CD4-positive, CD25-positive, alpha-beta regulatory T cell (primary cell): ENCODE results near the gene POSTN. TPM values are rescaled to one million over a fixed set of nuclear protein-coding genes. Genes with fewer than 3 reads are reported as not detected.

Source experiments
- ATAC-seq, 2 donors: fragments of 150-1000 bp; cut with Tn5 transposase; one replicate each; pipeline ENCODE4 v1.10.0; 2021; ENCODE audit warnings: low read depth in 2 of 2, moderate number of reproducible peaks in 2 of 2, moderate library complexity in 1 of 2
- DNase-seq, 3 donors: peaks; one replicate each; pipeline versions ENCODE4 v3.0.0 to v3.0.0-alpha.2; 2012 to 2022; ENCODE audit warnings: mixed read lengths in 1 of 3
- H3K27ac ChIP-seq: one replicate; pipeline ENCODE4 v1.7.0; 2013; ENCODE audit warnings: mild to moderate bottlenecking, low read length; ENCODE audit not compliant: insufficient read depth, poor library complexity, severe bottlenecking
- H3K27me3 ChIP-seq: one replicate; pipeline ENCODE4 v1.7.0; 2013; ENCODE audit warnings: low read length; ENCODE audit not compliant: control insufficient read depth, insufficient read depth
- H3K36me3 ChIP-seq: one replicate; pipeline ENCODE4 v1.7.0; 2013; ENCODE audit warnings: mild to moderate bottlenecking, low read length, moderate library complexity; ENCODE audit not compliant: control insufficient read depth, insufficient read depth
- H3K4me1 ChIP-seq: 2 replicates; pipeline ENCODE4 v1.7.0; 2013; ENCODE audit warnings: mild to moderate bottlenecking, low read length; ENCODE audit not compliant: insufficient read depth, control insufficient read depth, poor library complexity, severe bottlenecking
- H3K4me3 ChIP-seq: one replicate; pipeline ENCODE4 v1.7.0; 2013; ENCODE audit warnings: low read depth, mild to moderate bottlenecking, low read length, moderate library complexity
- H3K9me3 ChIP-seq, 2 experiments: 1 replicate in 1 of 2; 2 replicates in 1 of 2; pipeline ENCODE4 v1.7.0; 2013; ENCODE audit warnings: low read length in 2 of 2, mild to moderate bottlenecking in 1 of 2, moderate library complexity in 1 of 2; ENCODE audit not compliant: control insufficient read depth in 2 of 2
- H3K27ac Mint-ChIP-seq, 3 donors: one replicate each; pipeline ENCODE4 v1.8.0; 2020 to 2022; ENCODE audit warnings: mild to moderate bottlenecking in 3 of 3, mixed read lengths in 3 of 3, moderate library complexity in 2 of 3
- H3K27me3 Mint-ChIP-seq: one replicate; pipeline ENCODE4 v1.8.0; 2022; ENCODE audit warnings: mild to moderate bottlenecking, mixed read lengths
- H3K36me3 Mint-ChIP-seq: one replicate; pipeline ENCODE4 v1.8.0; 2020; ENCODE audit warnings: mixed read lengths
- H3K4me1 Mint-ChIP-seq, 4 donors: one replicate each; pipeline ENCODE4 v1.8.0; 2020 to 2022; ENCODE audit warnings: mixed read lengths in 4 of 4, mild to moderate bottlenecking in 1 of 4
- H3K4me3 Mint-ChIP-seq, 4 donors: one replicate each; pipeline ENCODE4 v1.8.0; 2020 to 2022; ENCODE audit warnings: mild to moderate bottlenecking in 4 of 4, mixed read lengths in 4 of 4, moderate library complexity in 3 of 4
- H3K9me3 Mint-ChIP-seq, 7 donors: one replicate each; pipeline ENCODE4 v1.8.0; 2020 to 2022; ENCODE audit warnings: mixed read lengths in 7 of 7, mild to moderate bottlenecking in 3 of 7, moderate library complexity in 2 of 7
- polyA plus RNA-seq, 4 donors: library from polyadenylated mRNA; unstranded; fragments of 300-500 nt; fragmentation: Illumina TruSeq; gene quantifications; one replicate each; pipeline ENCODE4 v1.2.3, GENCODE V29; 2021
- total RNA-seq: library from RNA; stranded (reverse); gene quantifications from one replicate; pipeline ENCODE4 v1.2.3, GENCODE V29; 2022

The POSTN gene
- total and polyA plus RNA-seq, 5 donors from 2014 or later, result not detected

DNA sequence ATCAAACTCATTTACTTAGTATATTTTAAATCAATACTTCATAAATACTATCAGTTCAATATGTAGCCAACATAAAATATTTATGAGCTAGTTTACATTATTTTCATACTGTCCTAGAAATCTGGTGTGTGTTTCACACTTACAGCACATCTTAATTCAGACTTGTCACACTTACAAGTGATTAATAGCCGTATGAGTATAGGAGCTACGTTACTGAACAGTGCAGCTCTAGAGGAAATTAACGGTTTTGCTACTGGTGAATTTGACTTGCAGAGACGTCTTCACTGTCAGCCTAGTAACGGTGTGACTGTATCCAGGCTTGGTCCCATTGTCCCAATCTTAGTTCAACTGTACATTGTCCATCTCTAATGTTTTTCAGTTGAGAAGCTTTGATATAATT, 33.7 kb upstream of the POSTN start:
- Mint-ChIP-seq H3K4me1 (no peaks in the 10 kb centered on the region), H3K9me3 (peaks cover 0 to 3% (median 1%) of the 10 kb centered on the region in 7 donors), H3K27me3 (no peaks in the 10 kb centered on the region), H3K4me3 (no peak overlapping the region), H3K27ac (no peak overlapping the region), H3K36me3 (no peaks in the 10 kb centered on the region)
- no peaks in the 10 kb centered on the region for H3K9me3 ChIP-seq
- H3K4me1 ChIP-seq, result no peaks in the 10 kb centered on the region
- H3K27ac ChIP-seq, result no peak overlapping the region
- no peaks in the 10 kb centered on the region for H3K27me3 ChIP-seq
- H3K4me3 ChIP-seq, result no peak overlapping the region
- H3K36me3 ChIP-seq, result no peaks in the 10 kb centered on the region
- ATAC-seq, result no peak
- DNase-seq, result no peak

- no peak for ATAC-seq
- H3K4me3 Mint-ChIP-seq, result no peak overlapping the region
- H3K9me3 ChIP-seq, result no peaks in the 10 kb centered on the region
Measured at GRCh38 chr13:37627428-37627827, 28.9 kb upstream of the POSTN start.

DNA sequence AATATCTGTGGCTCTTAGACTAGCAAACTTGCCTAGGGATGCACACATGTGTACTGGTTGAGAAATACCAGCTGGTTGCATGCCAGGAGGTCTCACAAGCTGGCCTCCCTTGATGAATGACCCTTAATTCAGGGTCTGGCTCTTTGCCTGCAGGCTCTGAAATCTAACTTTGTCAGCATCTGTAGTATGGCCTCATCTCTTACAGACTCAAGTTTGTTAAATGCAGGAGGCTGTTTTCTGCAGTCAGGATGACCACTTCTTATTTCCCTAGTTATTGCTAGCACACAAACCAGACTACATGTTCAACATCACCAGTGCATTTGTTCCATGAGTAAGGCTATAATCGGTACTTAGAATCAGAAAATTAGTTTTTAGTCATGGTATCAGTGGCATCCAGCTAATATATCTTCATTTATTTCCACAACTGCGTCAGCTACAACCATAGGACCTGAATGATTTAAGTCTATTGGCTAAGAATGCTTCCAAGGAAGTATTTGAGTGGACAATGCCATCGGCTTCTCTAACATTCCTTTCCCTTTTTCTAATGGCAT, 23.3 kb upstream of the POSTN start:
- Mint-ChIP-seq H3K36me3 (no peaks in the 10 kb centered on the region), H3K9me3 (peaks cover 0 to 12% (median 3%) of the 10 kb centered on the region in 7 donors), H3K4me3 (no peak overlapping the region), H3K4me1 (no peaks in the 10 kb centered on the region), H3K27me3 (no peaks in the 10 kb centered on the region), H3K27ac (no peak overlapping the region)
- H3K27ac ChIP-seq, result no peak overlapping the region
- H3K27me3 ChIP-seq, result no peaks in the 10 kb centered on the region
- H3K4me1 ChIP-seq, result no peaks in the 10 kb centered on the region
- no peaks in the 10 kb centered on the region for H3K9me3 ChIP-seq
- no peak overlapping the region for H3K4me3 ChIP-seq
- DNase-seq (no peak), ATAC-seq (no peak)
- H3K36me3 ChIP-seq, result no peaks in the 10 kb centered on the region

More at GRCh38 chr13:37627428-37627827, 28.9 kb upstream of the POSTN start:
- Histone ChIP-seq H3K4me3 (no peak overlapping the region), H3K27ac (no peak overlapping the region), H3K4me1 (no peaks in the 10 kb centered on the region), H3K27me3 (no peaks in the 10 kb centered on the region), H3K36me3 (no peaks in the 10 kb centered on the region)
- Mint-ChIP-seq H3K9me3 (peaks cover 0 to 3% (median 2%) of the 10 kb centered on the region in 7 donors), H3K27me3 (no peaks in the 10 kb centered on the region), H3K4me1 (no peaks in the 10 kb centered on the region), H3K27ac (no peak overlapping the region), H3K36me3 (no peaks in the 10 kb centered on the region)
- DNase-seq, result no peak

DNA sequence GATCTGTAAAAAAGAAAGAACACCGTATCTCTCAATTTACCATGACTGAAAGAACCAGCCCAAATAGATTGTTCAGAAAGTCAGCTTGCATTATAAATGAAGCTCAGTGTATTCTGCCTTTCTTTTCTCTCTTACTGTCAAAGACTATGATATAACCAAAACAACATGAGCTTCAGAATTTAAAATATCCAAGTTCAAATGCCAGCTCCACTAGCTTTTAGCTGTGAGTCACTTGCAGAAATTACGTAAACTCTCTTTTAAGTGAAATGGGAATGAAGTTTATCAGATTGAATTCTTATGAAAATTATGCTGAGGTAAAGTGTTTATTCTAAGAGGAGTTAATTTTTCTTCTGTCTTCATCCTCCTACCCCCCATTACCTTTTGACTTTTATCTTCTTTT, 20.0 kb upstream of the POSTN start:
- ATAC-seq (no peak), DNase-seq (no peak)
- peaks cover 2 to 8% (median 3%) of the 10 kb centered on the region in 7 donors for H3K9me3 Mint-ChIP-seq
- Histone ChIP-seq H3K4me1 (no peaks in the 10 kb centered on the region), H3K27ac (no peak overlapping the region), H3K9me3 (no peaks in the 10 kb centered on the region), H3K4me3 (no peak overlapping the region), H3K36me3 (no peaks in the 10 kb centered on the region), H3K27me3 (no peaks in the 10 kb centered on the region)
- no peak overlapping the region for H3K27ac Mint-ChIP-seq
- H3K4me3 Mint-ChIP-seq, result no peak overlapping the region
- no peaks in the 10 kb centered on the region for H3K4me1 Mint-ChIP-seq
- H3K36me3 Mint-ChIP-seq, result no peaks in the 10 kb centered on the region
- no peaks in the 10 kb centered on the region for H3K27me3 Mint-ChIP-seq

DNA sequence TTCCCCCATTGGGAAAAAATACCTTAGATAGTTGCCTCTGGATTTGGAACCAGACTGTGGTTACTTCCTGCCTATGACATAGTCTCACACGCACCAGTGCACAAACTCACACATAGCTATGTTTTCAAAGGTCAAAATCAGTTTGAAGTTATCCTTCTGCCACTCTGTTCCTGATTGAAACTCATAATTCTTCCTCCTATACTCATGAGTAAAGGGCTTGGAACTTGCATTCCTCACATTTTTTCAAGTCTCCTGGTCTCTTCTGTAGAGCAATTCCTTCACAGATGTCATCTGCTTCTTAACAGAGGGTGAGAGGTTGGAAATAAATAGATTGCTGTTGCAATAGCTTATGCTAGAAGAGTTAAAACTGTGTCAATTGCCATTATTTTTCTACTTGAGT, 18.6 kb upstream of the POSTN start:
- Mint-ChIP-seq H3K36me3 (no peaks in the 10 kb centered on the region), H3K27me3 (no peaks in the 10 kb centered on the region), H3K4me1 (no peaks in the 10 kb centered on the region), H3K9me3 (peaks cover under 1 to 8% (median 3%) of the 10 kb centered on the region in 7 donors), H3K27ac (no peak overlapping the region), H3K4me3 (no peak overlapping the region)
- ATAC-seq, result no peak
- Histone ChIP-seq H3K9me3 (no peaks in the 10 kb centered on the region), H3K36me3 (no peaks in the 10 kb centered on the region), H3K4me3 (no peak overlapping the region), H3K27me3 (no peaks in the 10 kb centered on the region), H3K27ac (no peak overlapping the region), H3K4me1 (no peaks in the 10 kb centered on the region)
- DNase-seq, result no peak

GRCh38 chr13:37616131-37616530, 17.6 kb upstream of the POSTN start:
- no peaks in the 10 kb centered on the region for H3K36me3 ChIP-seq
- H3K27ac ChIP-seq, result no peak overlapping the region
- no peaks in the 10 kb centered on the region for H3K27me3 ChIP-seq
- ATAC-seq (no peak), DNase-seq (no peak)
- H3K4me1 Mint-ChIP-seq, result no peaks in the 10 kb centered on the region
- H3K4me3 Mint-ChIP-seq, result no peak overlapping the region
- no peaks in the 10 kb centered on the region for H3K27me3 Mint-ChIP-seq
- no peak overlapping the region for H3K27ac Mint-ChIP-seq
- no peaks in the 10 kb centered on the region for H3K4me1 ChIP-seq
- no peaks in the 10 kb centered on the region for H3K9me3 ChIP-seq
- no peaks in the 10 kb centered on the region for H3K36me3 Mint-ChIP-seq
- no peak overlapping the region for H3K4me3 ChIP-seq
- H3K9me3 Mint-ChIP-seq, result peaks cover 0 to 6% (median 2%) of the 10 kb centered on the region in 7 donors

DNA sequence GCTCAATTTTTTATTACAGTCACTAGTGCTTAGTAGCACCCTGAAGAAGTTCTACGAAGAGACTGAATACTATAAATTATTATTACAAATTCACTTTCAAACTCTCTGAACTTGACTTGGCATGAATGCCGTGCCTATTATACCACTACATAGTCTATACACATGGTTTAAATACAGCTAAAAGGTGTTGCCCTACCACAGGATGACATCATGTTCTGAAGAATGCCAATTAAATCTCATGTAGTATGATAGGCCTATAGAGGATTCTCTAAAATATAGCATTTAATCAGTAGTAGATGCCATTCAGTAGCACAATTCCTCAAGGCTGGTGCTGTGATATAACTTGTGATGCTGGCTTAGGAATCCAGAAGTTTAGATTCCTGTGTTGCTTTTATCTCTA, 16.7 kb upstream of the POSTN start:
- DNase-seq, result no peak
- Histone ChIP-seq H3K27ac (no peak overlapping the region), H3K4me1 (no peaks in the 10 kb centered on the region), H3K9me3 (no peaks in the 10 kb centered on the region), H3K4me3 (no peak overlapping the region), H3K36me3 (no peaks in the 10 kb centered on the region), H3K27me3 (no peaks in the 10 kb centered on the region)
- no peak overlapping the region for H3K27ac Mint-ChIP-seq
- no peaks in the 10 kb centered on the region for H3K27me3 Mint-ChIP-seq
- H3K4me1 Mint-ChIP-seq, result no peaks in the 10 kb centered on the region
- no peaks in the 10 kb centered on the region for H3K36me3 Mint-ChIP-seq
- H3K4me3 Mint-ChIP-seq, result no peak overlapping the region
- peaks cover 0 to 4% (median 0%) of the 10 kb centered on the region in 7 donors for H3K9me3 Mint-ChIP-seq
- no peak for ATAC-seq

- no peak overlapping the region for H3K27ac ChIP-seq
- H3K9me3 ChIP-seq, result no peaks in the 10 kb centered on the region
- H3K27ac Mint-ChIP-seq, result no peak overlapping the region
- no peak overlapping the region for H3K4me3 Mint-ChIP-seq
- no peaks in the 10 kb centered on the region for H3K27me3 ChIP-seq
- H3K4me1 ChIP-seq, result no peaks in the 10 kb centered on the region
- ATAC-seq, result no peak
- H3K4me3 ChIP-seq, result no peak overlapping the region
- no peaks in the 10 kb centered on the region for H3K27me3 Mint-ChIP-seq
- no peaks in the 10 kb centered on the region for H3K36me3 ChIP-seq
- H3K9me3 Mint-ChIP-seq, result peaks cover 0 to 4% (median 0%) of the 10 kb centered on the region in 7 donors
- H3K4me1 Mint-ChIP-seq, result no peaks in the 10 kb centered on the region
- DNase-seq, result no peak
- no peaks in the 10 kb centered on the region for H3K36me3 Mint-ChIP-seq
Measured at GRCh38 chr13:37613638-37614037, 15.1 kb upstream of the POSTN start.
